Esophagus squamous epithelium (tissue), 5 donors: ENCODE results near the gene OAT. TPM values are rescaled to one million over a fixed set of nuclear protein-coding genes. Genes with fewer than 3 reads are reported as not detected.

ENCODE experiments used
- DNase-seq: peaks from one replicate; lab custom pipeline; 2025; lab: John Stamatoyannopoulos, UW
- H3K27ac ChIP-seq, 4 donors: fragments of 200-600 bp; sonication (generic); one replicate each; pipeline ENCODE4 v1.5.1; 2016 to 2019; ENCODE audit warnings: mild to moderate bottlenecking in 1 of 4
- H3K27me3 ChIP-seq, 4 donors: fragments of 200-600 bp; sonication (generic); 1 replicate in 3 of 4; 2 replicates in 1 of 4; pipeline versions ENCODE4 v1.5.1 to v1.6.0; 2017 to 2021; ENCODE audit warnings: antibody characterized with exemption in 1 of 4
- H3K36me3 ChIP-seq, 3 donors: fragments of 200-600 bp; sonication (generic); one replicate each; pipeline ENCODE4 v1.5.1; 2016 to 2019
- H3K4me1 ChIP-seq, 3 donors: fragments of 200-600 bp; sonication (generic); one replicate each; pipeline ENCODE4 v1.5.1; 2017 to 2019
- H3K4me3 ChIP-seq, 4 donors: fragments of 200-600 bp; sonication (generic); 1 replicate in 3 of 4; 2 replicates in 1 of 4; pipeline ENCODE4 v1.5.1; 2016 to 2019; ENCODE audit warnings: mild to moderate bottlenecking in 2 of 4, moderate library complexity in 1 of 4
- H3K9me3 ChIP-seq, 3 donors: fragments of 200-600 bp; sonication (generic); one replicate each; pipeline ENCODE4 v1.5.1; 2016 to 2019
- CTCF ChIP-seq, 6 experiments: fragments of 450-650 bp in 4 of 6; fragments of 200-600 bp in 2 of 6; sonication (generic) in 2 of 6; IDR thresholded peaks; one replicate each; pipeline ENCODE4 v1.5.1; 2016 to 2019; ENCODE audit warnings: antibody characterized with exemption in 6 of 6, mild to moderate bottlenecking in 4 of 6, moderate library complexity in 4 of 6
- POLR2A ChIP-seq, 4 donors: fragments of 450-650 bp; IDR thresholded peaks; one replicate each; pipeline ENCODE4 v1.6.1; 2017; ENCODE audit warnings: antibody characterized with exemption in 4 of 4, mild to moderate bottlenecking in 4 of 4, moderate library complexity in 3 of 4
- WGBS, 2 donors: methylation state at CpG; one replicate each; pipeline ENCODE4 v1.1.5; 2018; 5-methylcytosine and 5-hydroxymethylcytosine counted together
- intact Hi-C: fragments of 100-400 bp; cut with DNase I; formaldehyde crosslinking; loops from one replicate; pipeline ENCODE4 v1.15.0; 2022
- total RNA-seq, 4 donors: library from RNA; depleted of rRNA; stranded (reverse); fragments of >200 nt; gene quantifications; one replicate each; pipeline ENCODE4 v1.1.0, GENCODE V29; 2016
- donor health status: DM: yes; HTN: yes; CAD: no.

The OAT gene
- total RNA-seq, 4 donors from 2014 or later, result 101 to 194 (median 131) TPM

GRCh38 chr10:124423813-124424212, 5.1 kb upstream of the OAT start:
- no peak overlapping the region for H3K4me3 ChIP-seq
- intact Hi-C loops, result no loop called here

GRCh38 chr10:124422742-124423141, 4.0 kb upstream of the OAT start:
- H3K27ac ChIP-seq, result no peak overlapping the region
- no peaks in the 10 kb centered on the region for H3K9me3 ChIP-seq
- H3K4me1 ChIP-seq, result peaks cover 0 to 10% (median 3%) of the 10 kb centered on the region in 3 donors
- H3K4me3 ChIP-seq, result no peak overlapping the region
- 47 to 83% methylated on average over 6 to 10 of the region's 12 CpGs for WGBS, 2 donors
- intact Hi-C loops, result no loop called here
- TF ChIP-seq POLR2A (IDR thresholded peaks at IDR 0.05) (no peak), CTCF (IDR thresholded peaks at IDR 0.05) (no peak)
- H3K36me3 ChIP-seq, result no peaks in the 10 kb centered on the region
- no peak for DNase-seq
- peaks cover 0 to 29% (median 0%) of the 10 kb centered on the region in 4 donors for H3K27me3 ChIP-seq

More at GRCh38 chr10:124423813-124424212, 5.1 kb upstream of the OAT start:
- no peak for DNase-seq
- Histone ChIP-seq H3K4me1 (peaks cover 0 to 12% (median 3%) of the 10 kb centered on the region in 3 donors), H3K27me3 (peaks cover 0 to 30% (median 0%) of the 10 kb centered on the region in 4 donors), H3K27ac (no peak overlapping the region), H3K9me3 (no peaks in the 10 kb centered on the region), H3K36me3 (no peaks in the 10 kb centered on the region)
- WGBS, 2 donors, result 77 to 84% methylated on average over 5 of the region's 5 CpGs
- TF ChIP-seq CTCF (IDR thresholded peaks at IDR 0.05) (no peak), POLR2A (IDR thresholded peaks at IDR 0.05) (no peak)

- 14 to 28% methylated on average over 1 of the region's 1 CpG for WGBS, 2 donors
- H3K4me3 ChIP-seq, result no peak overlapping the region
- H3K4me1 ChIP-seq, result peaks cover 0 to 35% (median 20%) of the 10 kb centered on the region in 3 donors
- no peak overlapping the region for H3K27ac ChIP-seq
- DNase-seq, result no peak
- TF ChIP-seq CTCF (IDR thresholded peaks at IDR 0.05) (no peak), POLR2A (IDR thresholded peaks at IDR 0.05) (no peak)
- intact Hi-C loops, result no loop called here
- H3K36me3 ChIP-seq, result no peaks in the 10 kb centered on the region
- no peaks in the 10 kb centered on the region for H3K9me3 ChIP-seq
- H3K27me3 ChIP-seq, result peaks cover 0 to 22% (median 0%) of the 10 kb centered on the region in 4 donors
Observed at GRCh38 chr10:124420254-124420653, 1.5 kb upstream of the OAT start.

- Histone ChIP-seq H3K9me3 (no peaks in the 10 kb centered on the region), H3K4me1 (peaks cover under 1 to 41% (median 27%) of the 10 kb centered on the region in 3 donors), H3K4me3 (peak overlapping the region in 1 of 4 donors; percentile 92), H3K27ac (no peak overlapping the region), H3K27me3 (peaks cover 0 to 21% (median 0%) of the 10 kb centered on the region in 4 donors), H3K36me3 (no peaks in the 10 kb centered on the region)
- WGBS, 2 donors, result 84 to 89% methylated on average over 10 of the region's 10 CpGs
- intact Hi-C loops, result no loop called here
- no peak for TF ChIP-seq CTCF (IDR thresholded peaks at IDR 0.05)
- no peak for TF ChIP-seq POLR2A (IDR thresholded peaks at IDR 0.05)
- no peak for DNase-seq
Observed at GRCh38 chr10:124419635-124420034, 912 bp upstream of the OAT start.

GRCh38 chr10:124417895-124418725, 613 bp downstream of the OAT start:
- intact Hi-C loops, result no loop called here
- DNase-seq, result no peak
- peaks cover 0 to 16% (median 0%) of the 10 kb centered on the region in 4 donors for H3K27me3 ChIP-seq
- 8 to 25% methylated on average over 13 to 25 of the region's 64 CpGs for WGBS, 2 donors
- peak overlapping the region; percentile 69 to 99 (median 89) for H3K4me3 ChIP-seq
- no peaks in the 10 kb centered on the region for H3K36me3 ChIP-seq
- peaks cover 14 to 56% (median 41%) of the 10 kb centered on the region in 3 donors for H3K4me1 ChIP-seq
- no peak for TF ChIP-seq CTCF (IDR thresholded peaks at IDR 0.05)
- no peak for TF ChIP-seq POLR2A (IDR thresholded peaks at IDR 0.05)
- H3K9me3 ChIP-seq, result no peaks in the 10 kb centered on the region
- peak overlapping the region; percentile 92 to 99 (median 96) for H3K27ac ChIP-seq
